ENCODE results near the gene TOP3A.

The TOP3A gene

GRCh38 chr17:18253947-18254821, 60.6 kb downstream of the TOP3A start:
- DNase-seq, result no peak

- no peak for DNase-seq
These were observed 61.5 kb downstream of the TOP3A start for GRCh38 chr17:18253187-18253884.

- no peak for DNase-seq
These were observed 62.6 kb downstream of the TOP3A start for GRCh38 chr17:18252160-18252559.

GRCh38 chr17:18251204-18251603, 63.6 kb downstream of the TOP3A start:
- no peak for DNase-seq

GRCh38 chr17:18250708-18251107, 64.1 kb downstream of the TOP3A start:
- DNase-seq, result no peak

- DNase-seq, result no peak
These were observed 64.5 kb downstream of the TOP3A start for GRCh38 chr17:18250259-18250658.

- no peak for DNase-seq
These were observed 66.0 kb downstream of the TOP3A start for GRCh38 chr17:18248811-18249210.

GRCh38 chr17:18248300-18248731, 66.5 kb downstream of the TOP3A start:
- DNase-seq, result peak; percentile 56 to 63

GRCh38 chr17:18247613-18248001, 67.2 kb downstream of the TOP3A start:
- no peak for DNase-seq

- DNase-seq, result no peak
These were observed 67.7 kb downstream of the TOP3A start for GRCh38 chr17:18246880-18247612.

- DNase-seq, result no peak
These were observed 68.6 kb downstream of the TOP3A start for GRCh38 chr17:18246109-18246725.

- DNase-seq, result no peak
These were observed 69.6 kb downstream of the TOP3A start for GRCh38 chr17:18245038-18245776.

- DNase-seq, result no peak
These were observed 73.4 kb downstream of the TOP3A start for GRCh38 chr17:18241229-18241871.

GRCh38 chr17:18240449-18240848, 74.3 kb downstream of the TOP3A start:
- DNase-seq, result no peak

GRCh38 chr17:18238299-18238698, 76.5 kb downstream of the TOP3A start:
- no peak for DNase-seq

- no peak for DNase-seq
These were observed 77.3 kb downstream of the TOP3A start for GRCh38 chr17:18237461-18237860.

- no peak for DNase-seq
These were observed 78.3 kb downstream of the TOP3A start for GRCh38 chr17:18236494-18236893.

- no peak for DNase-seq
These were observed 79.0 kb downstream of the TOP3A start for GRCh38 chr17:18235743-18236256.

GRCh38 chr17:18234853-18235380, 79.9 kb downstream of the TOP3A start:
- DNase-seq, result no peak

GRCh38 chr17:18233803-18234518, 80.8 kb downstream of the TOP3A start:
- DNase-seq, result no peak

GRCh38 chr17:18231164-18231563, 83.6 kb downstream of the TOP3A start:
- no peak for DNase-seq

Data from NCI-H446 (cell line).